ENCODE results near the gene PKP3. TPM values are rescaled to one million over a fixed set of nuclear protein-coding genes. Genes with fewer than 3 reads are reported as not detected.

Gene PKP3
- total and polyA plus RNA-seq, 9 of the 15 experiments (the other 6 are each of a cell fraction or from before 2014, with no cell fraction given), result 0.11 to 110 (median 30.7) TPM

- TF ChIP-seq TBP (optimal IDR thresholded peaks at IDR 0.05; ENCODE audit: low read depth, low read length), result peak; percentile 35
- TF ChIP-seq GTF2F1 (IDR thresholded peaks at IDR 0.05; ENCODE audit: low read depth, low read length), result no peak
- no peak for TF ChIP-seq MTA2 (IDR thresholded peaks at IDR 0.05; ENCODE audit: low read depth)
- TF ChIP-seq BCL6 (CRISPR knock-in tag; IDR thresholded peaks at IDR 0.05), result no peak
- no peak for TF ChIP-seq ZNF518B (CRISPR knock-in tag; IDR thresholded peaks at IDR 0.05)
- TF ChIP-seq RBFOX2 (IDR thresholded peaks at IDR 0.05; ENCODE audit: low read depth, low read length), result peak; percentile 80
- TF ChIP-seq ZEB2 (IDR thresholded peaks at IDR 0.05), result peak; percentile 51; the same call in 1 of the 2 replicates
- TF ChIP-seq ZBTB12 (CRISPR knock-in tag; IDR thresholded peaks at IDR 0.05), result no peak
- TF ChIP-seq PPARD (CRISPR knock-in tag; IDR thresholded peaks at IDR 0.05), result no peak
- no peak; the same call in 1 of the 2 replicates for TF ChIP-seq STAT6 (CRISPR knock-in tag; IDR thresholded peaks at IDR 0.05)
- no peak for TF ChIP-seq ZNF707 (CRISPR knock-in tag; conservative IDR thresholded peaks at IDR 0.05)
- no peak for TF ChIP-seq KAT8 (IDR thresholded peaks at IDR 0.05; ENCODE audit: low read depth)
- no peak for TF ChIP-seq IFI16 (CRISPR knock-in tag; IDR thresholded peaks at IDR 0.05)
- peak; percentile 79 for TF ChIP-seq PHF20 (IDR thresholded peaks at IDR 0.05; ENCODE audit: partially characterized antibody)
- peak in 1 of 2 experiments; percentile 81; a peak in 1 of 3 replicates for TF ChIP-seq CBX3 (IDR thresholded peaks at IDR 0.05; ENCODE audit: borderline replicate concordance in 1 of 2, low read length in 2 of 2)
Measured at GRCh38 chr11:406796-407650, 13.0 kb downstream of the PKP3 start (continued).

All from K562 (cell line).